Pancreas (tissue), 10 donors: ENCODE measurements around the gene IPO4. TPM values are rescaled to one million over a fixed set of nuclear protein-coding genes. Genes with fewer than 3 reads are reported as not detected.

ENCODE experiments used
- ATAC-seq, 4 donors: fragments of 200-7000 bp; cut with Tn5 transposase; one replicate each; pipeline versions ENCODE4 v1.8.0 to v1.9.1; 2020; ENCODE audit warnings: mild to moderate bottlenecking in 4 of 4, moderate library complexity in 4 of 4
- DNase-seq, 6 donors: peaks; one replicate each; pipeline ENCODE4 v3.0.0-alpha.2; 2020
- FAIRE-seq: peaks from 2 replicates; lab custom pipeline; 2012; peaks lifted over from hg19 to GRCh38; lab: Jason Lieb, UNC
- H3K27ac ChIP-seq, 4 donors: fragments of 200-600 bp; sonication (generic); 1 replicate in 3 of 4; 2 replicates in 1 of 4; pipeline versions ENCODE4 v1.5.0 to v1.8.0; 2020
- H3K27me3 ChIP-seq, 4 donors: fragments of 200-600 bp; one replicate each; pipeline ENCODE4 v1.8.0; 2021
- H3K36me3 ChIP-seq, 3 donors: fragments of 200-600 bp; sonication (generic) in 1 of 3; one replicate each; pipeline versions ENCODE4 v1.5.0 to v1.8.0; 2020 to 2021
- H3K4me1 ChIP-seq, 3 donors: fragments of 200-600 bp; one replicate each; pipeline ENCODE4 v1.8.0; 2021
- H3K4me3 ChIP-seq, 4 donors: fragments of 200-600 bp; sonication (generic) in 2 of 4; one replicate each; pipeline versions ENCODE4 v1.5.0 to v1.8.0; 2020 to 2021
- H3K9me3 ChIP-seq, 4 donors: fragments of 200-600 bp; one replicate each; pipeline ENCODE4 v1.8.0; 2021
- CTCF ChIP-seq, 4 donors: fragments of 200-600 bp; sonication (generic) in 3 of 4; IDR thresholded peaks; one replicate each; pipeline versions ENCODE4 v1.5.0 to v1.8.0; 2021; ENCODE audit warnings: antibody characterized with exemption in 4 of 4
- WGBS, 2 donors: extraction: QIAGEN DNeasy Blood & Tissue Kit; methylation state at CpG; one replicate each; pipeline ENCODE4 v1.1.7; 2013; 5-methylcytosine and 5-hydroxymethylcytosine counted together
- intact Hi-C, 3 donors: fragments of 100-400 bp; cut with DNase I; formaldehyde crosslinking; loops; one replicate each; pipeline versions ENCODE4 v1.11.1 to v1.14.2; 2022
- polyA plus RNA-seq, 2 donors: library from polyadenylated mRNA; stranded (reverse); fragments of 200-250 nt; gene quantifications; one replicate each; pipeline ENCODE4 v1.2.3, GENCODE V29; 2013
- total RNA-seq, 6 donors: library from RNA; stranded (reverse); fragmentation: NEBNext Ultra II Directional in 4 of 6; extraction: Animal tissue kit (Norgen Biotek cat#: 25700) in 4 of 6; gene quantifications; one replicate each; pipeline versions ENCODE4 v1.2.1 to v1.2.4, GENCODE V29; 2021 to 2023
- donor health status: healthy with polysubstance abuse.
- donor health status: DM: no; HTN: no; CAD: no; lungs with moderate emphysema.
- donor health status: DM: no; HTN: no; CAD: no.
- donor health status: control.
- donor health status: control.
- donor health status: Bipolar disorder and iron deficiency.
- donor health status: DM: yes; HTN: yes; CAD: no.
- donor health status: DM: no; HTN: no; CAD: no.
- donor health status: DM: no; HTN: no; CAD: no.
- donor health status: DM: yes; HTN: yes; CAD: no.

IPO4 gene
- total and polyA plus RNA-seq, 8 donors = 21.3 to 62.0 (median 29.5) TPM

GRCh38 chr14:24216345-24216699, 27.7 kb upstream of the IPO4 start:
- ATAC-seq = no peak
- FAIRE-seq = no peak
- Histone ChIP-seq H3K9me3 (no peaks in the 10 kb centered on the region), H3K36me3 (no peaks in the 10 kb centered on the region), H3K4me1 (peaks cover 0 to 8% (median 5%) of the 10 kb centered on the region in 3 donors), H3K4me3 (peak overlapping the region in 1 of 4 donors; percentile 67), H3K27me3 (no peaks in the 10 kb centered on the region), H3K27ac (peak overlapping the region; percentile 61 to 89 (median 82))
- TF ChIP-seq CTCF (IDR thresholded peaks at IDR 0.05) = no peak
- intact Hi-C loops = no loop called here
- WGBS, 2 donors = 67 to 78% methylated on average over 2 of the region's 2 CpGs
- DNase-seq = no peak

- Histone ChIP-seq H3K27me3 (no peaks in the 10 kb centered on the region), H3K4me1 (peaks cover 0 to 8% (median 5%) of the 10 kb centered on the region in 3 donors), H3K36me3 (peaks cover 0 to under 1% (median 0%) of the 10 kb centered on the region in 3 donors), H3K9me3 (no peaks in the 10 kb centered on the region), H3K27ac (peak within 1 kb of the TSS; percentile 61 to 89 (median 82)), H3K4me3 (peak within 1 kb of the TSS; percentile 51 to 68 (median 66))
- no peak for FAIRE-seq
- peak; percentile 80 to 88 (median 84) for DNase-seq
- intact Hi-C loops = no loop called here
- 0 to 1% methylated on average over 36 to 40 of the region's 40 CpGs for WGBS, 2 donors
- TF ChIP-seq CTCF (IDR thresholded peaks at IDR 0.05) = no peak
- peak; percentile 81 to 89 (median 87) for ATAC-seq
These were observed 27.1 kb upstream of the IPO4 start, which contains the start of gene MDP1 for GRCh38 chr14:24215495-24216344. Gene MDP1, minus strand, starts transcription at chr14:24216066. Its CDS starts 111 bp downstream, at chr14:24215955.

- Histone ChIP-seq H3K4me1 (peaks cover 0 to 8% (median 5%) of the 10 kb centered on the region in 3 donors), H3K27me3 (no peaks in the 10 kb centered on the region), H3K27ac (peak overlapping the region; percentile 85 to 97 (median 96)), H3K36me3 (peaks cover 0 to 13% (median 0%) of the 10 kb centered on the region in 3 donors), H3K9me3 (no peaks in the 10 kb centered on the region), H3K4me3 (peak overlapping the region in 2 of 4 donors; percentile 73 to 75)
- WGBS, 2 donors = 86% methylated on average over 7 of the region's 7 CpGs
- FAIRE-seq (no peak), DNase-seq (no peak), ATAC-seq (no peak)
- intact Hi-C loops = no loop called here
- no peak for TF ChIP-seq CTCF (IDR thresholded peaks at IDR 0.05)
These were observed 25.4 kb upstream of the IPO4 start for GRCh38 chr14:24213866-24214662.

GRCh38 chr14:24212924-24213865, 24.6 kb upstream of the IPO4 start, which contains the start of gene CHMP4A:
Gene CHMP4A, minus strand, starts transcription at chr14:24213488. Its CDS starts 49 bp downstream, at chr14:24213439.
- ATAC-seq = peak; percentile 82 to 91 (median 86)
- Histone ChIP-seq H3K4me3 (peak within 1 kb of the TSS; percentile 46 to 75 (median 71)), H3K36me3 (peaks cover 0 to 13% (median 3%) of the 10 kb centered on the region in 3 donors), H3K4me1 (peaks cover 0 to 8% (median 5%) of the 10 kb centered on the region in 3 donors), H3K27me3 (no peaks in the 10 kb centered on the region), H3K9me3 (no peaks in the 10 kb centered on the region), H3K27ac (peak within 1 kb of the TSS; percentile 85 to 97 (median 96))
- WGBS, 2 donors = 3 to 4% methylated on average over 53 of the region's 53 CpGs
- intact Hi-C loops = no loop called here
- TF ChIP-seq CTCF (IDR thresholded peaks at IDR 0.05) = no peak
- peak; percentile 91 to 97 (median 92) for DNase-seq
- FAIRE-seq = no peak
